HG03558 (cell line): ENCODE results near the gene NFYB.
"Not testable (repeated sequence)": the region's sequence is repeated elsewhere in the genome, so short reads cannot be mapped to it uniquely, and the experiment has no call there.

Experiments used
- ATAC-seq: cut with Tn5 transposase; IDR thresholded peaks from one replicate; pipeline ENCODE4 v1.9.1; 2021; ENCODE audit warnings: moderate number of reproducible peaks; ENCODE audit not compliant: unreplicated experiment; ENCODE audit errors: extremely low read depth

Gene NFYB

DNA sequence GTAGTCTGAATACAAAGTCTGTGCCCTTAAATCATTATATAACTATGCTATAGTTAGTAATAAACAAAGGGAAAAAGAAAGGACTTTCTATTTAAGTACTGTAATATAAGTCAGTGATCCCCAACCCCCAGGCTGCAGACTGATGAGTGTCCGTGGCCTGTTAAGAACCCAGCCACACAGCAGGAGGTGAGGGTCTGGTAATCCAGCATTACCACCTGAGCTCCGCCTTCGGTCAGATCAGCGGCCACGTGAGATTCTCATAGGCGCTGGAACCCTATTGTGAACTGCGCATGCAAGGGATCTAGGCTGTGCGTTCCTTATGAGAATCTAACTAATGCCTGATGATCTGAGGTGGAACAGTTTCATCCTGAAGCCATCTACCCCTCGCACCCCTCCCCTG is 15.7 kb downstream of the NFYB start:
- ATAC-seq: no peak

DNA sequence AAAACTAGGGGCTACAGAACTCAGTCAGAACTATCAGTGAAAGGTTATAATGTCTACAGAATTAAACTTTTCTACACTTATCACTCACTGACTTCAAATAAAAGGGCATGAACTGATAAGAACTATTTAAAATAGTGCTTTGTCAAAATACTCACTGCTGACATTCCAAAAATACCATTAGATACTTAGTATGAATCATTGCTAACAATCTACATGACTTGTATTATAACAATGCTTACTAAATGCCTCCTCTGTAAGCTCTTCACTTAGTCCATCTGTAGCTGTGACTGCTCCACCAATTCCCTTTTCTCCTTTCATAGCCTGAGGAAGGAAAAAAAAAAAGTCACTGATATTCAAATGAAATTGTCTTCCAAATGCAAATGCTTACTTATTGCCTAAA is 17.0 kb downstream of the NFYB start:
- ATAC-seq: no peak

DNA sequence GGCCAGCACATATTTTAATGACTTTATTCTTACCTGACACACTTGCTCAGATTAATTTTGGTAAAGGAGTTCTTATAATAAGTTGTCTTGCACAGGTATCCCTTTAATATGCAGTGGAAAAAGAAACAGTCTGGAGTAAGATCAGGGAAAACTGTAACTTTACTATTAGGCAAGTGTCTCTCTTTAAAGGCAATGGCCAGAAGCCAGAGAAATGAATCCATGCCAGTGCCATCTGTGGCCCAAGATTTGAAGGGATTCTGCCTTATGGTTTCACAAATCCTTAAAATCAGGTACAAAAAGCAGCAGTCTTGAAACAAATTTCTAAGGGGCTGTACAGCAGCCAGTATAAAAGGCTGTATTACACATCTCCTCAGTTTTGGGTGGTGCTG is 22.4 kb downstream of the NFYB start:
- no peak for ATAC-seq

DNA sequence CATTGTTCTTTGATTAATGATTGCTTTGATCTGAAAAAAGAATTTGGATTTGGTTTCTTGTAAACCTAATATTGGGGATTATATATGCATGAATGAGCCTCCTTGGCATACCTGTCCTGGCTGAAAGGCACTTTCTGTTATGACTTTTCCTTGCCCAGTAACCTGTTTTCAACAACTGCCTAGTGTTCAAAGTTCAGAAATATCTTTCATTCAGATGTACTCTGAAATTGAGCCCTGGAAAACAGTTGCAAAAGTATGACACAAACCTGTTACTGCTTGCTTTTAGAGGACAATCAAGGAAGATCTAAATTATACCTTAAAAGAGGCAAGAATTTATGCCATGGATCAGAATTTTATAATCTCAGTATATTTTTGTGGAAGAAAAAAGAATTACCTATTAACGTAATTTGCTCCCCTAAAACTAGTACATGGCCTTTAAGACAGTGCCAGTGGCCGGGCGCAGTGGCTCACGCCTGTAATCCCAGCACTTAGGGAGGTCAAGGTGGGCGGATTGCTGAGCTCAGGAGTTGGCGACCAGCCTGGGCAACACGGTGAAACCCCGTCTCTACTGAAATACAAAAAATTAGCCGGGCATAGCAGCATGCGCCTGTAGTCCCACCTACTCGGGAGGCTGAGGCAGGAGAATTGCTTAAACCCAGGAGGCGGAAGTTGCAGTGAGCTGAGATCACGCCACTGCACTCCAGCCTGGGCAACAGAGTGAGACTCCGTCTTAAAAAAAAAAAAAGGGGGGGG is 23.0 kb downstream of the NFYB start:
- ATAC-seq: not testable (repeated sequence)

DNA sequence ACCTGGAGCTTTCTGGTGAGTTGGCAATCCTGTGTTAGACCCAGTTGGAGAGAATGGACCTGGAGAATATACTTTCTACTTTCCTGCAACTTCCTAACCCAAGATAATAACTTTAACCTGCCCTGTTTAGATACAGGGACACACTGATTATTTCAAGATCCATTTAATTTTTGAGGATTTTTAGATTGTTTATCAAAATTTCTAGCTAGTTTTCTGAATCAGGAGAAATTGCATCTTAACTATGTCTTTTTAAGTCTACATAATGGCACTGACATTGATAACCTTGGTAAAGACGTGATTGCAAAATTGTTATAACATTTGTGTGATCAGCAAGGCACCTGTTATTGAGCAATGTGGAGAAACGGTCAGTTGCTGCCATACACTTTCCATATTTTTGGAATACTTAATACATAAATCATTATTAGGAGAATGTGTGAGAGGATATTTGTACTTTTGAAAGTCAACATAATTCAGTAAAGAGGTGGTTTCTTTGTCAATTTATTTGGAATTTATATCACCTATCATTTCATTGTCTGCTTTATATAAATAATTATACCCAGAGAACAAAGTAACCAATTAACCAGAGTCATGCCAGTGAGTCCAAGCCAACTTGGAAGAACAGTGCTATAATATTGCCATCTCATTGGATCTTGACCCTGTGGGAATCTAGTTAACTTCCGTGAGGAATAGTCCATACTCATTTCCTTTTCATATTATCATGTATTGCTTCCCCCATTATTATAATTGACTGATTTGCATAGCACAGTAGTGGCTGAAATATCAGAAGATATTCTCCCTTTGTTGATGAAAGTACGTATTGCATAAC is 28.4 kb downstream of the NFYB start:
- no peak for ATAC-seq

DNA sequence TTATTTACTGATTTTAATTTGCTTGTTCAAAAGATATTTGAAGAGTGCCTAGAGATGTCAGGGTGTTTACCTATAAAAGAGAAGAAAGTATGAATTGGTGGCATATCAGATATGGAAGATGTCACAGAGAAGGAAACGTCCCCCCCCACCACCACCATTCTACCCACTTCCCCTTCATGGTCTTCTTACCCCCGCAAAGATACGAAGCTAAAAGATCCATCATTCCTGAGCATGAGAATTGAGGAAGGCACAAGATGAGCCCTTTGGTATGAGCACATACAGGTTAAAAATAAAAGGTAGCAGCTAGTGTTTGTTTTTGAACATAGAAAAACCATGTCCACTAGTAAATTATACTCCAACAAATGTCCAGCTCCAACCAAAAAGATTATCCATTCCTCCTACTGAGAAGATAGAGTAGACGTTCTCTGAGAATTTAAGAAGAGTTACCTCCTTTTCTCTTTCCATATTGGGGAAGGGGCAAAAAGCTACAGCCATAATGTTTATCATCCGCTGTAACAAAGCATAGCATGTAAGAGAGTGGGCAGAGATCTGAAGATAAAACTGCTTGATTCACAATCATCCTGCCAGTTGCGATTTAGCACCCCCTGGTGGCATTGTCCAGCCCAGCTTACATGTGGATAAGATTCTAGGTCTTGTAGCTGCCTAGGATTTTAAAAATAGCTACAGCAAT is 29.1 kb downstream of the NFYB start:
- ATAC-seq: no peak

DNA sequence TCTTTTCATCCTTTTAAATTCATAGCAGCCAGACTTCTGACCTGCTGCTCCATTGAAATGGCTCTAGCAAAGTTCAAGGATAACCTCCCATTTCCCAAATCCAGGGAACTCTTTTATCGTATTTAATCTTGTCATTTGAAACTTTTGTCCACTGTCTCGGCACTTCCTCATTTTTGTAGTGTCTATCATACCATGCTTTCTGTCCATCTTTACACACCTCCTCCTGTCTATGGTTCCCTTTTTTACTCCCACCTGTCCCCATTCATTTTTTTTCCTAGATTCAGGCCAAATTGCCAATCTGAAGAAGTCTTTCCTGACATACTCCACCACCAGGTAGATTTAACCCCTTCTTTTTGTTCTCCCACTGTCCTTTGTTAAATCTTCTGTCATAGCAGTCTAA is 31.0 kb downstream of the NFYB start:
- no peak for ATAC-seq

DNA sequence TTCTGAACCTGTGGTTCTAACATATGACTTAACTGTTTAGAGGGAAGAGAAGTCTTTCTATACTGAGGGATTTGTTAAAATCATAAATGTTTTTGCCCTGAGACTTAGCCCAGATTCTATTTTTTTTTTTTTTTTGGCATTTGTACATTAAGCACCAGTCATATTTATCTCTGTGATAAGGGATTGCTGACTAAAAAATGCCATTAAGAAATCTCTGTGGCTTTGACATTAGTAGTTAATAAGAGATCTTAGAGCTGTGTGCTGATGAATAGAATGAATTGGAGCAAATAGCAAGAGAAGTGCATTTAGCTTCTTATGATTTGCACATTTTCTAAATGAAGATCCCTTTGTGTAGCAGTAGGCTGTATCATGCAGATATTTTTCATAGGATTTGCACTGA is 32.5 kb downstream of the NFYB start:
- ATAC-seq: no peak

DNA sequence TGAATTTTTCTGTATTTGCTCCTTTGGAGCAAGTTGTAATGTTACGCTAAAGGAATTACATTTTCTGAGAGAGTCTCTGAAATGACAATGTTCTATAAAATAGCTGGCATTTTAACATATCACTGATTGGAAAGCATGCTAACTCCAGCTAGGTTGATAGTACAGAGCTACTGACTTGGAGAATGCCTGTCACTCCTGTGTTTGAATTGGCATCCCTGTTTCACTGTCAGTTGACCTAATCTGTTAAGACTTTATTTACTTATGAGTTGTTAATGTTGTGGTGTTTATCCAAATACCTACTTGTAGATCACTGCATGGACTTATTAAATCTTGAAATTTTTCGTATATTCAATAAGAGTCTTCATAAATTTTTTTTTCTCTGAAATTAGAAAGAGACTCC is 40.1 kb downstream of the NFYB start:
- no peak for ATAC-seq

DNA sequence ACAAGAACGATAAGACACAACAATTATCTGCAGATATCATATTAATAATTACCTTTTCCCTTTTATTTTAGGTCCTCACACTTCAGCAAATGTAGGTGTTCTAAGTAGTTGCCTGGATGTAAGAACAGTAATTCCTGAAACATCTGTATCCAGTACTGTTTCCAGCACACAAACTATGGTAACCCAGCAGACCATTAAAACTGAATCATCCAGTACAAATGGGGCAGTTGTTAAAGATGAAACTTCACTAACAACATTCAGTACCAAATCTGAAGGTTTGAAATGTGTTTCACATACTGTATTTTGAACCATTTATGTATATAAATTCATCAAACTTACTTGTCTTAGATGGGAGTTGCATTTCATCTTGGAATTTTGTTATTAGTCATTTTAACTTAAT is 42.7 kb downstream of the NFYB start:
- ATAC-seq: no peak

DNA sequence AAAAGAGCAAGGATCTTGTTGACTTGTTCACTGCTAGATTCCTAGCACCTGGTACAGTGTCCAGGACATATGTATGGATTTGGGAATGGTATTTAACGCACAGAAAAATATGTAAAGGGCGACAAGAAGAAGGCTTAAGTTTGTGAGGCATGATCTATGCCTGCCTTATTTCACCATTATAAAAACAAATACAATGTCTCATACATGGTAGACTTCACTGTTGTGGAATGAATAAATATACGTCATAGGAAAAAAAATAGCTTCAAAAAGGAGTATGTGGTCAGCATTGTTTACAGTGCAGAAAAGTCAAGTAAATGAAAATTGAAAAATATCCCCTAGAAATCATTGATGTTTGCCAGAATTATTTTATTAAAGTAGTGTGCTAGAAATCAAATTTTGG is 43.7 kb downstream of the NFYB start:
- no peak for ATAC-seq

DNA sequence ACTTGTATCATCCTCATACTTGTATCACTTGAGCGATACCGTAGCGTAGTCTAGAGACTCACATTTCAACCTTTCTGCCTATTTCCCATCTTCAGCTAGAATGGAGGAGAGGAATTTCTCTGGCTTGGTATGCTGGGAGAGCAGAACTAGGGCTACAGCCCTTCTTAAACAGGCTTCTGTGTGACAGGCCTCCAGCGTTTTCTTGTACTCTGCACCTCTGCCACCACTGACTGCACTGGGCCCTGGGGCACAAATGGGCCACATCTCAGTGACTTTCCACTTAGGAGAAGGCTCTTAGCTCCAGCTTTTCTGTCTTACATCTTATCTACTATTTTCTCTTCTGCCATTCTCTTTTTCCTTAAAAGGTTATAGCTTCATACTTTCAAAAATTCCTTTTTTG is 46.9 kb downstream of the NFYB start:
- no peak for ATAC-seq

DNA sequence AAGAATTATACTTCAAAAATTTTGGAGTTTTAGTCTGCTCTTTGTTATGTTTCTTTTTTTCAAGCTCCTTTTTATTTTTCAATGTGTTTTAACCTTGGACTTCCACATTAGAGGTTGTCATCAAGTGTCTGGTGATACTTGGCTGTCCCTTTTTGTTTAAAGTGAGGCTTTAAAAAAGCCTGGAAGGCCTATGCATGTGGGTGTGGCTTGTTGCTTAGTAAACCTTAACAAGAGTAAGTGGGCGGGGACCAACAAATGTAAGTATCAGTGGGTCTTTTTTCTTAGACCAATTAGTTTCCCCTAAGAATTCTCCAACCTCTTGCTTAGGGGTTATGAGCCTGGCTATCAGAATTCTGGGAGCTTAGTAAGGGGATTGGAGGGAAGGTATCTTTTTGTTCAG is 47.3 kb downstream of the NFYB start:
- no peak for ATAC-seq

DNA sequence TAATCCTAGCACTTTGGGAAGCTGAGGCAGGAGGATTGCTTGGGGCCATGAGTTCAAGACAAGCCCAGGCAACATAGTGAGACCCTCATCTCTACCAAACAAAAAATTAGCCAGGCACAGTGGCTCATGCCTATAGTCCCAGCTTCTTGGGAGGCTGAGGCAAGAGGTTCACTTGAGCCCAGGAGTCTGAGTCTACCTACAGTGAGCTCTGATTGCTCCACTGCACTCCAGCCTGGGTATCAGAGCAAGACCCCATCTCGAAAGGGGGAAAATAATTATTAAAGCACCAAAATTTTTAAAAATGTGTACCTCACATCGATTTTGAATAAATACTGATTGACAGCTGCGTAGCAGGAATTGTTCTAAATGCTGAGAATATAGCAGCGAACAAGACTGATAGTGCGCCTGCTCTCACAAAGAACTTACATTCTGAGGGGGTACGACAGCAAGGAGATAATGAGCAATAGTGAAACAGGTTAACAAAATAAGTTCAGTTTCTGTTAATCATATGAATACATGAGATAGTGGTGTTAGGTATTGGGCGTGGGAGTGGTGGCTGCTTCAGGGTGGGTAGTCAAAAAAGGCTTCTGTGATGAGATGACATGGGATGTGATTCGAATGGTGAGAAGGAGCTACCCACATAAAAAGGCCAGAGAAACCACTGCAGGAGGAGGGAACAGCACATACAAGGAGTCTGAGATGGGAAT is 54.1 kb downstream of the NFYB start:
- peak; percentile 68 for ATAC-seq

DNA sequence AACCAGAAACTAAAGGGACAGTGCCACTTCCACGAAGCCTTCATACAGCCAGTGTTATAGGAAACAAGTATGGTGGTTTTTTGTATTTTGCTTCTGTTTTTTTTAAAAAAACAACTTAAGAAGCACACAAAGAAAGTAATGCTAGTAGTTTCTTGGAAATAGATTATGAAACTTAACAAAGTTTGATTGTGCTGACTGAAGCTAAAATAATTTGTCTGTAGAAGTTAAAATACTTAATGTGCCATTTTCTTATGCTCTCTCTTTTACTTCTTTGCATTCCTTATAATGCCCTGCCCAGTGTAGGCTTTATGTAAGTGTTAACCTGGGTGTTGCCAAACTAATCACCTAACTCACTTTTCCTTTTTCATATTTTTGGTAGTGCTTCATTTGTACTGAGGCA is 57.2 kb downstream of the NFYB start:
- no peak for ATAC-seq

DNA sequence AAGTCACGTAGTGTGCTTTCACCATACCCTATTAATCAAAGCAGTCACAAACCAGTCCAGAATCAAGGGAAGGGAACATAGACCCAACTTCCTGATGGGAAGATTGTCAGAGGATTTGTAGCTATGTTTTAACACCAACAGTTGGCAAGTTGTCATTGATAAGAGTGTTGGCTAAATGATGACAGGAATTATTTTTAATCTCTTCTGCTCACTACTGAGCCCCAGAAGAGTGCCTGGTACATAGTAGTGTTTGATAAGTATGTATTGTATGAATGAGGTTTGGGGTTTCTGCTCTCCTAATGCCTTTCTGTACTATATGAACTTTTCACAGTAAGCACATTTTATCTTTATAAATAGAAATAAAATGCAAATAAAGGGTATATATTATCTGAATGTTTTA is 59.0 kb downstream of the NFYB start:
- ATAC-seq: no peak

DNA sequence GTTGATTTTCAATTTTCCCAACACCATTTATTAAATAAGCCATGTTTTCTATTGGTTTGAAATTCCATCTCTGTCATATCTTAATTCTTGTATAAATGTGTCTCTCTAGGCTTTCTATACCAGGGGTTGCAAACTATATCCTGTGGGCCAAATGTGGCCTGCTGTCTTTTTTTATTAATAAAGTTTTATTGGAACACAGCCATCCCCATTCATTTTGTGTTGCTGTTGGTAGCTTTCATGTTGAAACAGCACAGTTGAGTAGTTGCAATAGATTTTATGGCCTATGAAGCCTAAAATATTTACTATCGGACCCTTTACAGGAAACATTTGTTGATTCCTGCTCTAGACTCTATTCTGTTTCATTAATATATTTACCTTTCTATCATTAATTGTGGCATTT is 64.3 kb downstream of the NFYB start:
- ATAC-seq: no peak

DNA sequence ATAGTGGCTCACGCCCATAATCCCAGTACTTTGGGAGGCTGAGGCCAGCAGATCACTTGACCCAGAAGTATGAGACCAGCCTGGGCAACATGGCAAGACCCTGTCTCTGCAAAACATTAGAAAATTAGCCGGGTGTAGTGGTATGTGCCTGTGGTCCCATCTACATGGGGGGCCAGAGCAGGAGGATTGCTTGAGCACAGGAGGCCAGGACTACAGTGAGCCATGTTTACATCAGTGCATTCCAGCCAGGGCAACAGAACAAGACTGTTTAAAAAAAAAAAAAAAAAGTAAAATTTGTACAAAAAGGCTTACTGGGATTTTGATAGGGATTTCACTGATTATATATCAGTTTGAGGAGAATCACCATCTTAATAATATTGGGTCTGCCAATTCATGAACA is 65.9 kb downstream of the NFYB start:
- ATAC-seq: no peak
